HG03280 (cell line): ENCODE measurements around the gene NHEJ1.

Experiments used
- ATAC-seq: cut with Tn5 transposase; IDR thresholded peaks from one replicate; pipeline ENCODE4 v1.9.1; 2021; ENCODE audit warnings: mild to moderate bottlenecking, moderate library complexity; ENCODE audit not compliant: unreplicated experiment

The NHEJ1 gene

DNA sequence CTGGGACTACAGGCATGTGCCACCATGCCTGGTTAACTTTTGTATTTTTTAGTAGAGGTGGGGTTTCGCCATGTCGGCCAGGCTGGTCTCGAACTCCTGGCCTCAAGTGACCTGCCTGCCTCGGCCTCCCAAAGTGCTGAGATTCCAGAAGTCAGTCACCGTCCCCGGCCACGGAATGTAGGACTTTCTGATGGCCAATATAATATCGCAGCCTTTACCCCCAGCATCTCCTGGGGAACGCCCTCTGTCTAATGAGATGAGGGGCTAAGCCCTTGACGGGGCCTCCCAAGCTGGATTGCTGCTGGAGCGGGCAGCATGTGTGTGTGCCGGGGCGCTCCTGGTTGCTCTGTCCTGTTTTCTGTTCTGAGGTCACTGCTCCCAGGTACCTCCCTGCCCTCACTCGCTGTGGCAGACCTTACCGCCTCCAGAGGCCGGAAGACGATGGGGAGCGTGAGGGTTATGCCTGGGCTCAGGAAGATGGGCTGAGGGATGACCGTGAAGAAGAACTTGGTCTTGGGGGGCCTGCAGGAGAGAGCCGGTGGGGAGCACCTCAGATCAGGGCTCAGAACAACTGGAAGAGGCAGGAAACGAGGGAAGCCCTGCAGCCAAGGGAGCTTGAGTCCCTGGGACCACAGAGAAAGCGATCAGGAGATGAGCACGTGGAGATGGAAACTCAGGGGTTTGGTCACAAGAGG, 128.4 kb downstream of the NHEJ1 start:
- no peak for ATAC-seq

DNA sequence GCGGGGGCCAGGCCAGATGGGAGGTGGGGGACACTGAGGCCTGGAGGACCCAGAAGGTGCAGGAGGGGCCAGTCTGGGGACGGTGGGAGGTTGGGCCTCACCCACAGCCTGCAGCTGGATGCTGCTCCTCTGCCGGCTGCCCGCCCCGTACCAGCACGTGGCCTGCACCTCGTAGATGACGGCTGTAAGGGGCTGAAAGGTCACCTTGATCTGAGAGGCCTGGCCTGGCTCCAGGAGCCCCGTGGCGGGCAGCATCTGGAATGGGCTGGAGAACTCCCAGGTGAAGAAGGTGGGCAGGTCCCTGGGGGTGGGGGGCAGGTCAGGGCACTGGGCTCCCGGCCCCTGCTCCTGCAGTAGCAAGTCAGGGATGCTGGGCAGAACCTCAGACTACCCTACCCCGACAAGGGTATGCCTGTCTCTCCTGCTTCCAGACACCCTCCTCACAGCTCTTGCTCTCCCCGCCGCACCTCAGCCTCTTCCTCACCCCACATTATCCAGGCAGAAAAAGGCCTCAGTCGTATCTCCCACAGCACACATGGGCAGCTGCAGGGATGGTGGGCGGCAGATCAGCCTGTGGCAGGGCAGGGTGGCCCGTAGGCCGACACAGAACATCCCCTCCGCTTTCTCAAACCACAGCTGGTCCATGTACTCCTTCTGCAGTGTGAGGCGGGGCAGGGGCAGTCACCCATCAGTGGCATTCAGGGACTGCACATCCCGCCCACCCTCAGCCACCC, 129.4 kb downstream of the NHEJ1 start:
- ATAC-seq, result no peak

DNA sequence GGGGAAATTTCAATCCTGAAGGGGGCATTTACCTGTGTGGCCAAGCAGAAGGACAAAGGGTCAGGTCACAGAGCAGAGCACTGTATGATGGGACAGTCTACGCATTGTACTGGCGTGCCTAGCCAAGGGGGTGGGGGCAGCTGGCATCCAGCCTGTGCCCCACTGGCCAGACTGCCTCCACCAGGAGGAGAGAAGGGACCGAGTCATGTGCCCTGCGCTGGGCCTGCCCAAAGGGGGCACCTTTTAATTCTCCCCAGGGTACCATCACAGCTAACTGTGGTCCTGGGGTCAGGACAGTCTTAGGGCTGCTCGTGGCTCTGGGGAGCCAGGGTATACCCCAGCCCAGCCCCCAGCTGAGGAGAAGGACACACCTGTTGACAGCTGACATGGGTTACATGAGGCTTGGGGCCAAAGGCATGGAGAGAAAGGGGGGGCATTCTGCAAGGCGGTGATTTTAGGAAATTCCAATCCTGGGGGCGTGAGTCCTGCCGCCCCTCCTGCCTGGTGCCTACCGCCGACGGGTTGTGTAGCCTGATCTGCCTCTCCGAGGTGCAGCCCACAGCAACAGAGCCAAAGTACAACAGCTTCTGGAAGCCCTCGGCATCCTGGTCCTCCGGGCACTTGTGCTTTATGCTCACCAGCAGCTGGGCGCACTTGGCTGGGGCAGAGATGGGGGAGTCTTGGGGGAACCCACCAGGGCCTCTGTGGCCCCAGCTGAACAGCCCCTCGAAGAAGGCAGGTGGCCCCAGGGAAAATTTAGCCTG, 130.3 kb downstream of the NHEJ1 start:
- ATAC-seq, result no peak

DNA sequence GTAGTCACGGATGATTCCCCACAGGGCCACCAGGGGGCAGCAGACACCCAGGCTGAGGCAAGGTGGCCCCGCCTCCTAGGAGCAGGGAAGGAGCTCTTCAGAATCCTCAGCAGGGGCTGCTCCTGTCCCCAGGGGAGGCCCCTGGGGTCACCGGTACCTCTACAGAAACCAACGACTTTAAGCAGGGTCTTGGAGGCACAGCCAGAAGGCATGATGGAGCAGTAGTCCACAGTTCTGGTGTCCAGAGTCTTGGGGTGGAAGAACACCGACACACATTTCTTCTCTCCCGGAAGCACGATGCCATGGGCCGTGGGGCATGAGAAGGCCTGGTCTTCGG, 130.8 kb downstream of the NHEJ1 start:
- ATAC-seq, result peak; percentile 69

DNA sequence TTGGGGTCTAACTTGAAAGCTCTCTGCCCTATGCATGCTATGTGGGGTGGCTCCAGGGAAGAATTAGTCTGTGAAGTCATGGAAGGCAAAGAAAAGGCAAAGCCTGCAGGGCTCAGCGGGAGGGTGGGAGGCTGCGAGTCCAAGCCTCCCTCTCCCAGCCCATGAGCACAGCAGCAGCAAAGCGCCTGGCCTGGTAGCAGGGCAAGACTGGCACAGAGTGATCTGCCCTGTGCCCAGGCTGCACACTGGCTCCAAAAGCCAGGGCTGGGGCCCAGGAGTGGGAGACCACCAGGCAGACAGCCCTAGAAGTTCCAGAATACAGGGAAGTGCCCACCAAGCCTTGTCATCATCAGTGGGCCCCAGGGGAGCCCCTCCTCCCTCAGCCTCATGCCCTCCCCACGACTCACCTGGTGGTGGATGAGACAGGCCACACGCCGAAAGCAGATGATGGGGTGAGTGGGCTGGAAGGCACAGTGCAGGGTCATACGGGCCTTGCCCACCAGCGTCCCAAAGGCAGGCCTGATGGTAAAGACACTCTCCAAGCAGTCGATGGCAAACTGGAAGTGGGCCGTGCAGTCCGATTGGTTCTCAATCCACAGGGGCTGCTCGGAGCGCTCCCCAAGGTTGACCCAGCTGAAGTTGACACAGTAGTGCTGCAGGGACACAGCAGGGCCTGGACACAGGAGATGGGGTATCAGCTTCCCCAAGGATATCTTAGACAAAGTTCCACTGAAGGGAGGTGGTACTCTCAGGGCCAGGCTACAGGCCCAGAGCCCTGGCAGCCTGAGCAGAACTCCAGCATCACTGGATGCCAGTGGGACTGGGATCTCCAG, 131.4 kb downstream of the NHEJ1 start:
- peak; percentile 16 for ATAC-seq

DNA sequence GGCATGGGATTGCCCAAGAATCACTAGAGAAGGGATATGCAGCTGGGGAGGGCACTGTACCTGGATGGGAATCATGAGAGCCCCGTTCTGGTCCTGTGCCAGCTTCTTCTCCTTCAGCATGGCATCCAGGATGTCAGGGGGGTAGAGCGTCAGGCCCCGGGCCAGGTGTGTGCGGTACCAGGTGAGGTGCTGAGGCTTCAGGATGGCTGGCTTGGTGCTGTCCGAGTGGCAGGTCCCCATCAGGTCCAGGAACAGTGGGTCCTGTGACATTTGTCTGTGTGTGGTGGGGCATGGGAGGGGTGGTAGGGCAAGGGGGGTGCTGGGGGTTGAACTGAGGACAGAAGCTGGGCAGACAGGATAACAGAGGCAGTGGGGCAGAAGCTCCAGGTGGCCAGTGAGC, 132.5 kb downstream of the NHEJ1 start:
- ATAC-seq, result no peak

DNA sequence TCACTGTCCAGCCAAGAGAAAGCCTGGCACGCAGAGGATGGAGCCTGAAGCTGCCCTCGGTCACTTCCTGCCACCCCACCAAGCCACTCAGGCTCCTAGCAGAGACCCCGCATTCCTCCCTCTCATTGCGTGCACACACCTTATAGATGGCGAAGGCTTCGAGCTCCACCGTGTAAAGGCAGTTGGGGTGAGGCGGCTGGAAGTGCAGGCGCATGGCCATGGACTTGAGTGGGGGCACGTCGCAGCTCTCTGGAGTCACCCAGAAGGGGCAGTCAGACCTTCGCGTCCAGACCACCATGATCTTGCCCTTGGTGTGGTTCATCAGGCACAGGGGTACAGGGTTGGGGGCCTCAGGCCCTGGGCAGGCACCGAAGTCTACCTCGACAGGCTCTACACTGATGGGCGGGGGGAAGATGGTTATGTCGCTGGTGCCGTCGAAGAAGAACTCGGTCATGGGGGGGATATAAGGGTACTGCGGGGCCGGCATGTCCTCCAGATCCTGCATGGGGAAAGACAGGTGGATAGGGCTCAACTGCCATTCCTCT, 133.0 kb downstream of the NHEJ1 start:
- ATAC-seq, result no peak

DNA sequence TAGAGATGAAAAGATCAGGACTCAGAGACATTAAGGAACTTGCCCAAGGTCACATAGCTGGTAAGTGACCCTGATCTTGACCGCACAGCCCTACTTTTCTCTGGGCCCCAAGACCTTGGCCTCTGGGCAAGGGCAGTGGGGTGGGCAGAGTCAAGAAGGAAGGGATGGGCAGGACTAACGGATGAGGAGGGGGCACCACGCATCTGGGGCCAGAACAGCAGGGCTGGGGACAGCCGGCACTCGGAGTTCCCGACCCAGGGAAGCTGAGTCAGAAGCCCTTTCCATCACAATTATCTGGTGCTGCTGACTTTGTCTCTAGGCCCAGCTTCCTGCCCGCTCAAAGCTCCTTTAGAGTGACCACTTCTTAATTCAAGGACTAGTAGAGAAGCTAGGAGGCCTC, 133.7 kb downstream of the NHEJ1 start:
- no peak for ATAC-seq

DNA sequence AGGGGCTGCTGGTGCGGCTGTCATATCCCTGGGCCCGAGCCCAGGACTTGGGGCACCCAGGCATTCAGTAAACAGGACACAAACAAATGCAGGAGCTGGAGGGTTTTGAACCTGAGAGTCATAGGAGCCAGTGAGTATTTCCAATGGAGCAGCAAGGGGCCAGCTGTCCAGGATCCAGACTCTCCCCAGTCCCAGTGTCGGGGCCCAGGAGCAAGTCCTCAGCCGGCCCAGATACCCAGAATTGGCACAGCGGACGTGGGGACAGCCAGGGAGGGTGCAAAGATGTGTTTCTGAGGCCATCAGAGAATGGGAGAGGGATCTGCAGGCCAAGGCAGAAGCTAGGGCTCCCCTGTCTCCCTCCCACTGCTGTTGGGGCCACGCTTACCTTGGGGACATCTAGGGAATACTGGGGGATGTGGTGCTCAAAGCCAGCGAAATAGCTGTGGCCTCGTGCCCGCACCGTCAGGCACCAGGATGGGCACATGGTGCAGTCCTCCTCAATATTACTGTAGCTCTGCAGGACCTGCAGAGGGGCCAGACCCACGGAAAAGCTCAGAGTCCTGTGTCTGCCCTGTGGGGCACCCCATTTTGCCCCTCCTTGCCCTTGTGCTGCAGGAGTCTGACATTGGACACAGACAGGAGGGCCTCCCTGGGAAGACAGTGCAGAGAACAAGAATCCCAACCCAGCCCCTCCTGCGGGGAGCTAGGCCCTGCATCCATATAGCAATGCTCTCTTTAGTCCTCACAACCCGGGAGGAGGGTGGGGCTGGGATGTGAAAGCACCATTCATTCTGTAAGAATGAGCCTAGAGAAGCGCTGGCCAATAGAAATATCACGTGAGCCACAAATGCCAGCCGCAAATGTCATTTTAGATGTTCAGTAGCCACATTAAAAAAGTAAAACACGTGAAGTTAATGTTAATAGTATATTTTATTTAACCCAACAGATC, 134.7 kb downstream of the NHEJ1 start:
- ATAC-seq, result no peak
